HuH-7 (cell line): ENCODE results near the gene DENND1B.
"Not testable (repeated sequence)": the region's sequence is repeated elsewhere in the genome, so short reads cannot be mapped to it uniquely, and the experiment has no call there.

Experiments used
- DNase-seq: peaks from one replicate; pipeline ENCODE4 v3.0.0; 2011; ENCODE audit warnings: low spot score

Gene DENND1B

GRCh38 chr1:197622371-197622770 lies 152.9 kb downstream of the DENND1B start:
- no peak for DNase-seq

- DNase-seq: no peak
Measured at GRCh38 chr1:197621761-197622160, 153.5 kb downstream of the DENND1B start.

- peak; percentile 9 for DNase-seq
Measured at GRCh38 chr1:197620714-197621163, 154.5 kb downstream of the DENND1B start.

GRCh38 chr1:197619008-197619640 lies 156.2 kb downstream of the DENND1B start:
- DNase-seq: no peak

- DNase-seq: no peak
Measured at GRCh38 chr1:197618061-197618460, 157.2 kb downstream of the DENND1B start.

- DNase-seq: no peak
Measured at GRCh38 chr1:197615693-197616011, 159.6 kb downstream of the DENND1B start.

GRCh38 chr1:197614916-197615692 lies 160.2 kb downstream of the DENND1B start:
- DNase-seq: no peak

- DNase-seq: no peak
Measured at GRCh38 chr1:197606168-197606845, 169.0 kb downstream of the DENND1B start.

- DNase-seq: no peak
Measured at GRCh38 chr1:197604302-197604701, 171.0 kb downstream of the DENND1B start.

GRCh38 chr1:197600751-197601150 lies 174.5 kb downstream of the DENND1B start:
- no peak for DNase-seq

GRCh38 chr1:197599789-197600188 lies 175.5 kb downstream of the DENND1B start:
- DNase-seq: no peak

- DNase-seq: no peak
Measured at GRCh38 chr1:197598935-197599334, 176.3 kb downstream of the DENND1B start.

GRCh38 chr1:197595304-197595904 lies 179.9 kb downstream of the DENND1B start:
- DNase-seq: no peak

- DNase-seq: no peak
Measured at GRCh38 chr1:197590687-197591086, 184.6 kb downstream of the DENND1B start.

- DNase-seq: no peak
Measured at GRCh38 chr1:197585809-197586208, 189.5 kb downstream of the DENND1B start.

GRCh38 chr1:197577580-197577979 lies 197.7 kb downstream of the DENND1B start:
- DNase-seq: no peak

- DNase-seq: not testable (repeated sequence)
Measured at GRCh38 chr1:197575531-197575930, 199.7 kb downstream of the DENND1B start.

- no peak for DNase-seq
Measured at GRCh38 chr1:197572169-197572568, 203.1 kb downstream of the DENND1B start.

GRCh38 chr1:197567442-197567841 lies 207.8 kb downstream of the DENND1B start:
- no peak for DNase-seq

GRCh38 chr1:197561041-197561440 lies 214.2 kb downstream of the DENND1B start:
- no peak for DNase-seq

- no peak for DNase-seq
Measured at GRCh38 chr1:197559655-197560054, 215.6 kb downstream of the DENND1B start.

GRCh38 chr1:197559244-197559643 lies 216.0 kb downstream of the DENND1B start:
- DNase-seq: peak; percentile 2

- peak; percentile 5 for DNase-seq
Measured at GRCh38 chr1:197557302-197557701, 218.0 kb downstream of the DENND1B start.
